GM19467 (cell line): ENCODE results near the gene PTPRD.

ENCODE experiments used
- ATAC-seq: cut with Tn5 transposase; IDR thresholded peaks from one replicate; pipeline ENCODE4 v1.9.1; 2021; ENCODE audit warnings: mild to moderate bottlenecking, moderate library complexity; ENCODE audit not compliant: unreplicated experiment

The PTPRD gene

DNA sequence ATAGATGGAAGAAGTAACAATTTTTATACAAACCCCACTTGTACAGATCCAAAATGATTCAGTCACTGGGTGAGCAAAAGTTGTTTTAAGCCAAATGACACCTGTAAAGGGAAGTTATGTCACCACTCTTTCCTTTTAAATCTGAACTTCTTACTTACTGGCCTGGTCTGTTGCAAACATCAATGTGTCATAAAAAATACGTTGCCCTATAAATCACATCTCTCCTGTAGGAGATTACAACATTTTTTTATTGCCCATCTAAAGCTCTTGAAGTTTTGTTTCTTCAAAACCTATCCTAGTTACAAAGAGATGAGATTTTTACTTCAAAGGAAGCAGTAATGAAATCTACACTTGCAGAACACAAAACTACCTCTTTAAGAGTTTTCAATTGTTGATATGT, 1725.4 kb downstream of the PTPRD start:
- ATAC-seq: no peak

GRCh38 chr9:8883321-8883720, 1729.5 kb downstream of the PTPRD start:
- ATAC-seq: no peak

DNA sequence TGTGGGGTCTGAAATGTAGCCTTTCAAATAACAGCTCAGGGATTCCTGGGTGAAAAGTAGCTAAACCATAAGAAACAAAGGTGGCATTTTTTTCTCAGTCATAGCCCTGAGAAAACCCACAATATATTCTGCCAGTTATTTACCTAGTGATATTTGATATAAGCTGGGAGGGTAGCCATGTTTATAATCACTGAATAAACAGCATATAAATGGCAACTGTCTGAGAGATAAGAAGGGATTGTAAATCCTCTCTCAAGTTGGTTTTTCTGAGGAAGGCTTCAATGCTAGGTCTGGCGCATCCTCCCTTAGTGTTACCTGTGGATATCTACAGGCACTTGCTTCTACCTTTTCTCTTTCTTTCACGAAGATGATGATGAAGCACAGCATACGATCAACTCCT, 1732.7 kb downstream of the PTPRD start:
- ATAC-seq: no peak

DNA sequence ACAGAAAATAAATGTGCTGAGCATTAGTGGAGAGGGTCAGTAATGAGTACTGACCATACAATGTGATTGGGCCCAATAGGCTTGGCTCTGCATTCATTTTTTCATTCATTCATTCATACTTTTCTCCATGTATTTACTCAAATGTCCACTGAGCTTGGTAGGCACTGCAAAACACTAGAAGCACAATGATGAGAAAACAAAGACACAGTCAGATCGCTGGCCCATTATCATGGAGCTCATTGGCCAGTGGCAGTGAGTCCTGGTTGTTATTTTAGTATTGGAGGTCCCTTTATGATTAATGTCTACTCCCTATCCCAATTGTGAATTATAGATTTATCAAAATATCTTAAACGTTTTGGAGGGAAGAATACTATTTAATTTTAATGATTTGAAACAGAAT, 1733.5 kb downstream of the PTPRD start:
- no peak for ATAC-seq

DNA sequence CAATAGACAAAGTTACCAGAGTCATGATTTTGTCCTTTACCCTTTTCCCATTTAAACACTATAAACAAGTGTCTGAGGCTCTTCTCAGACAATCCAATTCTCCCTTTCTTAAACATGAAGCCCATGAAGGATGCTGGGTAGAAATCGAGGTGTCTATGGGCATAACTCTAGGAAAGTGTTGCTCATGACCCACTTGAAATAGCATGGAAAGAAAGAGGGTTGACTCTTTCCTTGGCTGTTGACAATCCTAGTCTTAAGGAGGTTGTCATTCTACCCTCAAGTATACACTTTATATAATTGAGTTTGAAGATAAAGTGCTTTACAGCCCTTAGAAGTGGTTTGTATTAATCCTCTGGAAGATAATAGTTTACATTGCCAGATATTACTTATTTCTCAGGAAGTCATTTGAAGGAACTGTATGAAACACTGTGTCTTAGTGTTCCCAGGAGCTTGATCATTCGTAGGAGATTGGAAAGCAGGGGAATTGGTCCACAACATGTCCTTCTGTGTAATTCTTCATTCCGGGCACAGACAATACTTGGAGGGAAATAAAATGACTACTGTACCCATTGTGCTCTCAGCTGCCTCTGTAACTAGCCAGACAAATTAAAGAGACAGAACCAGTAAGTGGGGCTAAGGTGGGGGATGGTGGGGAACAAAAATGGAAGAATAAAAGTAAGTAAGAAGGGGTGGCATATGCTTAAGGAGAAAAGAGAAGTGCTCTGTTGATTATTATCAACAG, 1734.9 kb downstream of the PTPRD start:
- no peak for ATAC-seq

DNA sequence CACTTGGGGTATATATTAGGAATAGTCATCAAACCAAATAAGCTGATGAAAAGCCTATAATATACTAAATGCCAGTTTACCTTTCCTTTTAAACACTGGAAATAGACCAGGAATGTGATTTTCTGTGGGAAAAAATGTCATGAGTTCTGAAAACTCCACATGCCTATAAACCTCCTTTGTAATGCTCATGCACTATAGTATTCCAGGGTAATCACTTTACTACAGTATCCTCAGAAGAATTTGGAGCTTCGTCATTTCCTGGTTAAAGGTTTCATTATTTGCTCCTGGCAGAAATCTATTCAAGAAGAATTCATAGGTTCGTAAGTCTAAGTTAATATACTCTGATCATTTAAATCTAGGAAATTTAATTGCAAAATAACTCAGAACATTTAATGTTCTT, 1736.5 kb downstream of the PTPRD start:
- ATAC-seq: no peak

GRCh38 chr9:8874482-8874881, 1738.3 kb downstream of the PTPRD start:
- no peak for ATAC-seq

- no peak for ATAC-seq
Measured at GRCh38 chr9:8872802-8873201, 1740.0 kb downstream of the PTPRD start.

DNA sequence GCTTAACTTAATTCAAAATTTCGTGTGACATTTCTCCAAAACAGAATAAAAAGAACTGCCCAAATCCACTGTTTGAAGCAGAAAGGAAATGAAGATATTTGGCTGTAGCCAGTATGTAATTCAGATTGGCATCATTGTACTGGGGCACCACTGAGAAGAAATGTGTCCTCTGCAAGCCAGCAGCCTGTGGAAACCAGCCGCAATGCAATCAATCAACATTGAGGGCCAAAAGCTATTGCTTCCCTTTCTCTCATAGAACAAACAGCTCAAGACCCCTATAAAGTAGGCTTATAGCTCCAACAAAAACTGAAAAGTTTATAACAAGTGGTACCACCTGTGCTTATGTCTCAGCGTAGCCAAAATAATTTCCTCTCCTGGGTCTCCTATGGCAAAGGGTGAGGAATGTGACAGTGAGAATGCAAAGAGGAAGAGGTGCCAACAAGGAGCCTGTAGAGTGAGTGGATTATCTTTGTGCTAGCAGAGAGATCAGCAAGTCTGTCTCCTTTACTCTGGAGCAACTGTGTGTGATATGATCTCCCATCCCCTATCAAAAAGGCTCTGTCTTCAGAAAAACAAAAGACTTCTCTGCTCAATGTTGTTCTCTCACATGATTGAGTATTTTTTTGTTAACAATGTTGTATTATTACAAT, 1740.9 kb downstream of the PTPRD start:
- ATAC-seq: no peak

GRCh38 chr9:8871396-8871795, 1741.4 kb downstream of the PTPRD start:
- no peak for ATAC-seq

- ATAC-seq: no peak
Measured at GRCh38 chr9:8869812-8870211, 1743.0 kb downstream of the PTPRD start.

DNA sequence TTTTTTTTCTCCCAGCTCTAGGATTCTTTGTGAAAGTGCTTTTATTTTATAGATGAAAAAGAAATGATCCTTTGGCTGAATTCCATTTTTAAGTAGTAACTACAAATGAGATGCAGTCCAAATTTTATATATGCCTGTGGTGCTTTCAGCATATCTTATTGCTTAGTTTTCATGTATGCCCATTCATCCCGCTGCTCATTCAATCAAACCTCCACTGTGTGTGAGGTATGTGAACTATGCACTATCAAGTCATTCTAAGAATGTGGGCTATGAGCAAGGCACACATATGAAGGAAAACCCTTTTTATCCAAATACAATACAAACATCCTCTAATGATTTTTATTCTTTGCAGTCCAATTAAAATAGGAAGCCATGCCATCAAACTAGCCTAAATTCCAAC, 1744.2 kb downstream of the PTPRD start:
- ATAC-seq: no peak

DNA sequence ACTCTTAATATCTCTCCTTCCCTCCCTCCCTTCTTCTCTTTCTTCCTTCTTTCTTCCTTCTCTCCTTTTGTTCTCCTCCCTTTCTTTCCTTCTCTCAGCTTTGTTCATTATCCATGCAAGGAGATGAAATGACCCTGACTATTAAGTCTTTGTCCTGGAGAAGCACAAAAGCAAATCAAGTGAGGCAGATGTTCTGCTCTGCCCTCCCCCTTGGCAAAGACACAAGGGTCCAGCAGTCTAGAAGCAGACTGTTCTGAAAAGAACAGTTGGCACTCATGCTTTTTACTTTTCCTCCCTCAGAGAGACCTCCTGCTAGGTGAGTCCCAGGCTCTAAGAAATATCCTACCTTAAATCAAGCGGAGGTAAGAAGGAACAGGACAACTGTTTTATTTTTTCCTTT, 1745.7 kb downstream of the PTPRD start:
- no peak for ATAC-seq

DNA sequence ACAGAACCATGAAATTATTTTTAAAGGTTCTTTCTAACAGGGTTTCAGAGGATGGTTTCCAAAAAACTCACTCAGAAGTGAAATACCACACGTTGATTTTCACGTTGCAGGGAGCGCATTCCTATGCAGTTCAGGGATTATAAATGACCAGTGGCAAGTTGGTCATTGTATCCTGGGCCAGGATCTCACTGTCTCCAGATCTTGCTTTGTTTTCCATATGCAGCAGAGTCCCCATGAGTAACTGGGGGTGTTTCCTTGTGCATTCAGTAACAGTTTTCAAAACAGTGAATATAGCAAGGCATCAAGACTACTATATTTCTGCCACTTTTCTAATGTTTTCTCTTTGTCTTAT, 1748.3 kb downstream of the PTPRD start:
- no peak for ATAC-seq

DNA sequence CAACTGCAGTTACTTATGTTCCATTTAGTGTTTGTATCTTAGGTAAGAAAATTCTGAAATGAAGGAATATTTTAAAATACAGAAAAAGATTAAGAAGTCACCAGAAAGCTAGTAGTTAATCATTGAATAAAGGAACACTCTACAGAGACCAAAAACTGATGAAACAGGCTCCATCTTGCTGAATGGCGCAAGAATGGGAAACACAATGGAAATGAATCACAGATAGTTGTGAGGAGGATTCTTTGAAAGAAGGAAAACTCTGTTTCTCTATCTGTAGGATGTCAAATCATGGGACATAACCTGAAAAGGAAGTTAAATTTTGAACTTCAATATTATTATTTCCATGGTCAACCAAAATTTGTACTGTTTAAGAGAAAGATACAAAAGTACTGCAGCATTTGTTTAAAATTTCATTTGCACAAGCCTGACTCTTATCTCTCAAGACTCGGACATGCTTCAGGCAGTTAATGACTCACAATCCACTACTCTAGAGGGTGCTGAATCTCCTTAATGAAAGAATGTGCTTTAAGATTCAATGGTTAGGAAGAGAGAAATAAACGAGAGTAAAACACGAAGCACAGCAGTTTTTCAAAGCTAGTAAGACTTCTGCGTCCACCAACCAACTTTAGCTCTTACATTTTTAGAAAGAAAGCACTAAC, 1748.8 kb downstream of the PTPRD start:
- ATAC-seq: no peak

GRCh38 chr9:8863069-8863468, 1749.7 kb downstream of the PTPRD start:
- ATAC-seq: no peak

- ATAC-seq: no peak
Measured at GRCh38 chr9:8860925-8861324, 1751.9 kb downstream of the PTPRD start.

DNA sequence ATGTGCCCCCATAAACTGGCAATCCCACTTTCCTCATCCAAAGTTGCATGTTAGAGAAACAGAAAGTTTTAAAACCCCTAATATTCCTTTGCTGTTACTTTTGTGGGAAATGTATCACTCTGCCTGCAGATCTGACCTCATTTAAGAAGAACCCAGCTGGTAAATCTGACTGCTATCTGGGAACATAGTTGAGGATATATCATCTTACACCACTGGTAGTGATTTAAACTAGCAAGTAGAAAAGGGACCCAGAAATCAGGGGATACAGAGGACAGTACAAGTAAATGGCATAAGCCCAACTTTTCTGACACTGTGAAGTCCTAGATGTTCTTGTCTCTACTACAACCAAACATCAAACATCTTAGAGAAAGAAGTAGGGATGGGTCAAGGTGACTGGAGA, 1752.7 kb downstream of the PTPRD start:
- ATAC-seq: no peak

DNA sequence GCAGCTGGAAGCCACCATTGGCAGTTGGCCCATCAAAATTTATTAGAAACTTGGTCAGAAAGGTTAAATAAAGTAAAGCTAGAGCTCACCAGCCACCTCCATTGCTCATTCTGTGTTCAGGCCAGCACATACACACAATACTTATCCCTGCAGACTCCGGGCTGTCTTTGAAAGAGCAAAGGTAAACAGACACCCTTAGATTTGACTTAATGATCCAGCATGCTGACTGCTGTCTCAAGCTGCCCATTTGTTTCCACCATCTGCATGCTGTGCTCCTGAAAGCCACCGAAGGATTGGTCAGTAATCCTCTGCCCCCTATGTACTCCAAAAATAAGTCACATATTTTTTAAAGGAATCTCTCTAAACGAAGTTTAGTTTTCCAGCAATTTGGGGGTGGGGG, 1753.4 kb downstream of the PTPRD start:
- no peak for ATAC-seq

DNA sequence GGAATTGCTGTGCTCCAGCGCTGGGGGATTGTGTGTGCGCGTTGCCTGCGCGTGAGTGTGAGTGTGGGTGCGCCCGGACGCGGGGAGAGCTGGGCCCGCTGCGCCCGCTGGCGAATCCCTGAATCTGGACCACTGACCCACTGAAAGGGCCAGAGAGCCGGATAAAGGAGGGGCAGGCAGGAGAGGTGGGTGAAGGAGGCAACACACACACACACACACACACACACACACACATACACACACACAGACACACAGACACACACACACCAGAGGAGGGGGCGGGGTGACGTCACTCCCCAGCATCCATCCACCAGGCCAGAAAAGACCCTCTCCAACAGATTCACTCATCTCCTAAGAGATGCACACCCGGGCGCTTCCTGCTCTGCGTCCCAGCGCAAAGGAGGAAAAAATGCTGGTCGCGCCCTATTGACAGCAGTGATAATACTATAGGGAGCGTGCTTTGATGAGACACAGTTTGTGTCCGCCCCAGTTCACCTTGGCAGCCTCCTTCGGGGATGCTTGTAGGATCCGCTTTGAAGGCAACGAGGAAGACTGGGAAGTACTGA, 1754.1 kb downstream of the PTPRD start:
- no peak for ATAC-seq

- no peak for ATAC-seq
Measured at GRCh38 chr9:8857926-8858595, 1754.7 kb downstream of the PTPRD start.
